BJ (cell line): Measurements from ENCODE around the gene GPX6. TPM values are rescaled to one million over a fixed set of nuclear protein-coding genes. Genes with fewer than 3 reads are reported as not detected.
"Not testable (repeated sequence)": the region's sequence is repeated elsewhere in the genome, so short reads cannot be mapped to it uniquely, and the experiment has no call there.

Experiments used
- CTCF ChIA-PET: fragments of 350-600 bp; formaldehyde crosslinking; extraction: SDS; loops from one replicate; lab custom pipeline; 2021; ENCODE audit warnings: antibody characterized with exemption, inconsistent platforms; lab: Yijun Ruan, JAX
- POLR2A ChIA-PET: fragments of 300-600 bp; sonication (Branson Sonifier 250); formaldehyde crosslinking; extraction: SDS; loops from one replicate; lab custom pipeline; 2021; ENCODE audit warnings: antibody characterized with exemption; lab: Charles Lee
- DNase-seq: peaks from one replicate; pipeline ENCODE4 v3.0.0-alpha.2; 2011; ENCODE audit warnings: low read depth
- H3K27me3 ChIP-seq: 2 replicates; pipeline ENCODE4 v1.6.0; 2011; ENCODE audit warnings: low read length; ENCODE audit not compliant: control insufficient read depth, insufficient read depth
- H3K36me3 ChIP-seq: 2 replicates; pipeline ENCODE4 v1.5.1; 2011; ENCODE audit warnings: low read length; ENCODE audit not compliant: control insufficient read depth, insufficient read depth
- H3K4me3 ChIP-seq: 2 replicates; pipeline ENCODE4 v1.5.1; 2011; ENCODE audit warnings: low read depth, mild to moderate bottlenecking, control low read depth, low read length
- polyA plus RNA-seq: library from polyadenylated mRNA; depleted of rRNA; stranded (reverse); fragments of >200 nt; gene quantifications from 2 replicates; pipeline ENCODE4 v1.2.3, GENCODE V29; 2011
- TF ChIP-seq, protein P1 (sequence below): IDR thresholded peaks from 2 replicates; pipeline ENCODE4 v1.5.1; 2011; ENCODE audit warnings: low read depth, mild to moderate bottlenecking, control low read depth, inconsistent platforms, low read length, moderate library complexity; ENCODE audit not compliant: insufficient read depth

GPX6 gene
- polyA plus RNA-seq, 1 experiment = not detected

DNA sequence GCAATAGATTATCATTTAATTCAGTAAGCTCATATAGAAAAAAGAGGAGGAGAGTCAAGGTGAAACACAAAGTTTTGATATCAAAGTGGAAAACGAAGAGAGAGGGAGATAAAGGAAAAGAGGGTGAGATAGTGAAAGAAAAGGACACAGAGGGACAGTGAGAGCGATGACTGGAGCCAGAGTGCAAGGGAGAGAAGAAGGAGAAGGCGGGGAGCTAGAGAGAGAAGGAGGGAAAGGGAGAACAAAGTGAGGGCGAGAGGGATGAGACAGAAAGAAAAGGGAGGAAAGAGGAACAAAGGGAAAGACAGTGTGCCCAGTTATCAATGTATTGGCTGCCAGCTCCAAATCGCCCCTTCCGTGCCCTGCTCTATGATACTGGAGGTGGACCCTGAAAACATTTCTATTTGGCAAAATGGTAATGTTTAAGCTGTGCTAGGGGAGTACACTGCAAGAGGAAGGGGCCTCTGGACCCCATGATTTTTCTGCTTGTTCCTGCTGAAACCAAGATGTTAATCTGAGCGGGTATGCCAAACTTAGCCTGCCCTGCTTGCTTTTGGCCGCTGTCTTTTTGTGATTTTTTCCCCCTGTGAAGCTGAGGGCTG, 37.9 kb upstream of the GPX6 start:
- Histone ChIP-seq H3K27me3 (no peaks in the 10 kb centered on the region; the same call in 1 of the 2 replicates), H3K4me3 (no peak overlapping the region), H3K36me3 (no peaks in the 10 kb centered on the region)
- no peak for DNase-seq
- TF ChIP-seq, protein P1, sequence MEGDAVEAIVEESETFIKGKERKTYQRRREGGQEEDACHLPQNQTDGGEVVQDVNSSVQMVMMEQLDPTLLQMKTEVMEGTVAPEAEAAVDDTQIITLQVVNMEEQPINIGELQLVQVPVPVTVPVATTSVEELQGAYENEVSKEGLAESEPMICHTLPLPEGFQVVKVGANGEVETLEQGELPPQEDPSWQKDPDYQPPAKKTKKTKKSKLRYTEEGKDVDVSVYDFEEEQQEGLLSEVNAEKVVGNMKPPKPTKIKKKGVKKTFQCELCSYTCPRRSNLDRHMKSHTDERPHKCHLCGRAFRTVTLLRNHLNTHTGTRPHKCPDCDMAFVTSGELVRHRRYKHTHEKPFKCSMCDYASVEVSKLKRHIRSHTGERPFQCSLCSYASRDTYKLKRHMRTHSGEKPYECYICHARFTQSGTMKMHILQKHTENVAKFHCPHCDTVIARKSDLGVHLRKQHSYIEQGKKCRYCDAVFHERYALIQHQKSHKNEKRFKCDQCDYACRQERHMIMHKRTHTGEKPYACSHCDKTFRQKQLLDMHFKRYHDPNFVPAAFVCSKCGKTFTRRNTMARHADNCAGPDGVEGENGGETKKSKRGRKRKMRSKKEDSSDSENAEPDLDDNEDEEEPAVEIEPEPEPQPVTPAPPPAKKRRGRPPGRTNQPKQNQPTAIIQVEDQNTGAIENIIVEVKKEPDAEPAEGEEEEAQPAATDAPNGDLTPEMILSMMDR = no peak
- CTCF ChIA-PET = no interaction called here
- POLR2A ChIA-PET = no interaction called here

DNA sequence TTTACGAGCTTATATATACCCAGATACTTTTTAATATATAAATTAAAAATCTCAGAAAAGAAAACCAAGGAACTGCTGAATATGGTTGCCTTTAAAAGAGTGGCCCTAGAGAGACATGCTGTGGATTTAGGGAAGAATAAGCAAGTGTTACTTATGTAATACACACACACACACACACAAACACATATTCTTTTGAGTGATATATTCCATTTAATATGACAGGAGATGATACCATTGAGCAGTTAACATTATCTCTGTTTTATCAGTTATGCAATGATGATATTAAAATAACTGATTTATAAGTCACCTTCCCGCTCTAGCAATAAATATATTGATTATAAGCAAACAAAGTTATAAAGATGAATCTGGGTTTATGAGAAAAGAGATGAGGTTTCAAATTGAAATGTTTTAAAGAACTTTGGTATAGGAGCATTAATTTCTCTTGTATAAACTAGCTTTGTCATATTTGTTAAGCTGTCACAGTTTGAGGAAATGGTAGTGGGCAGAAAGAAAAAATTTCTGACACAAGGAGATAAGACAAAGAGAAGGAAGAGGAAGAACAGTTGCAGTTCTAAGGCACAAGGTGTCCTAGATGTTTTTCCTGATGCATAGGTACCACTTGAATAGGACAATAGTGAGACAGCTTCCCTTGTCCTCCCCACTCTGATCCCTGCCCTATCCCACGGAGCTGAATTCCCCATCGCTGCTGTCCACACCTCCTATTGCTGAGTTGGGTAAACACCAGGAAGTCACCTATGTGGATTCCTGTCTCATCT, 36.5 kb upstream of the GPX6 start:
- H3K27me3 ChIP-seq = no peaks in the 10 kb centered on the region; the same call in 1 of the 2 replicates
- TF ChIP-seq, protein P1 = no peak
- DNase-seq = no peak
- H3K36me3 ChIP-seq = no peaks in the 10 kb centered on the region
- no peak overlapping the region for H3K4me3 ChIP-seq
- CTCF ChIA-PET = interaction anchor here (1.3 kb wide), 1 partner anchor 78 kb away, joined by 3 read pairs; no protein-coding TSS in a partner anchor
- POLR2A ChIA-PET = interaction anchor here (0.5 kb wide), 1 partner anchor 719 kb away, joined by 3 read pairs; no protein-coding TSS in a partner anchor

DNA sequence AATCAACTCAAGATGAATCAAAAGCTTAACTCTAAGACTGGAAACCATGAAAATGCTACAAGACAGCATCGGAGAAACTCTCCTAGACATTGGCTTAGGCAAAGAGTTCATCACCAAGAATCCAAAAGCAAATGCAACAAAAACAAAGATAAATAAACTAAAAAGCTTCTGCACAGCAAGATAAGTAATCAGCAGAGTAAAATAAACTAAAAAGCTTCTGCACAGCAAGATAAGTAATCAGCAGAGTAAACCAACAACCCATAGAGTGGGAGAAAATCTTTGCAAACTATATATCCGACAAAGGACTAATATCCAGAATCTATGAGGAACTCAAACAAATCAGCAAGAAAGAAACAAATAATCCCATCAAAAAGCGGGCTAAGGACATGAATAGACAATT, 31.4 kb upstream of the GPX6 start:
- DNase-seq, H3K27me3 ChIP-seq, H3K36me3 ChIP-seq, CTCF ChIA-PET, POLR2A ChIA-PET, H3K4me3 ChIP-seq: not testable (repeated sequence)

DNA sequence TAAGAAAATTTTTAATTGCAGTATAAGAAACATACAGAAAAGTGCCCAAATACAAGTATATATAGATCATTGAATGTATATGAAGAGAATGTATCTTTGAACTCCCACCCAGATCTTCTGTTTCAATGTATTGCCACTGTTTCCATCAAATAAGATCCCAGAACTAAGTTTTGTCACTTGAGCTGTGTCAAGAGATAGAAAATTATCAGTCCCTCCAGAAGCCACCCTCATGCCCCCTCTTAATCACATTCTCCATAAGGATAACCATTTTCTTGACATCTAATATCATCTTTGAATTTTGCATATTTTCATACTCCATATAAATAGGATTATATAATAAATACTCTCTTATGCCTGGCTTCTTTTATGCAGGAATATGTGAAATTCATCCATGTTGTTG, 30.4 kb upstream of the GPX6 start:
- no peak for DNase-seq
- Histone ChIP-seq H3K36me3 (no peaks in the 10 kb centered on the region), H3K27me3 (no peaks in the 10 kb centered on the region), H3K4me3 (no peak overlapping the region)
- CTCF ChIA-PET = no interaction called here
- POLR2A ChIA-PET = no interaction called here
- TF ChIP-seq, protein P1 = no peak

DNA sequence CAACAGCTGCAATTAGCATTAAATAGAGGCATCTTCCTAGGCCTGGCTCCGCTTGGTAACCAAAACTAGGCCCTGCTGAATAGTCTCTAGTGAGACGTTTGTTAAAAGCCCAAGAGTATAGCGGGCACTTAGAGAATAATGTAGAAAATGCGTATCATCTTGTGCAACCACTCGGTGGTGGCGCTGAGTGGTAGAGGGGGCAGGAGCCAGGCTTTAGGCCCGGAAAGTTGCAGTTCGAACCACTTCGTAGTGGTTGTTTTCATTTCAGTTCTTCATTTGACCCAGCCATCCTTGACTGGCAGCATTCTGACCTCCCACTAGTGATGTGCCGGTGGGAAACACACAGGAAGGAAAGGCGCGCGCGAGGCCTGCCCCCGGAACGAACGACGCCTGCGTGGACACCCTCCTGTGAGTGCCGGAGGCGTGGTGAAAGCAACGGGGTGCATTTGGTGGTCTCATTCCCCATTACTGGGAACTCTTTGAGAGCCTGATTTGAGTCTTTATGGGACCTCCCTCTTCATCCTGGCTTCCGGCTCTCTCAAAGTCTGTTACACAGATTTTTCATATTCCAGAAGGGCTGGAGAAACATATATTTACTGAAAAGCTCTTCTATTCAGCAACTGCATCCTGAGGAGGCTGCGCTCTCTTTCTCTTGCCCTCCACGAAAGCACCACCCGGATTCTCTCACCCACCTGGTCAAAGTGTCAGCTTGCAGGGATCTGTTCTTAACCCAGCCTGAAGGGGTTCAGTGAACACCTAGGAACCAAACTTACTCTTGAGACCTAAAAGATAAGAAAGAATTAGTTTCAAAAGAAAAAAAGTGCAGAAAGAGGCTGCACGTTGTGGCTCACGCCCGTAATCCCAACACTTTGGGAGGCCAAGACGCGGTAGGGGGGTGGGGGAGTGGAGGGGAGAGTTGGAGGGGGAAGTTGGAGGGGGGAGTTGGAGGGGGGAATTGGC, 28.3 kb upstream of the GPX6 start:
- CTCF ChIA-PET = interaction anchor here (1.0 kb wide), 1 partner anchor 20 kb away, joined by 3 read pairs; no protein-coding TSS in a partner anchor
- DNase-seq = no peak
- TF ChIP-seq, protein P1 = no peak
- Histone ChIP-seq H3K27me3 (no peaks in the 10 kb centered on the region), H3K36me3 (no peaks in the 10 kb centered on the region), H3K4me3 (peak overlapping the region; percentile 21; the same call in 1 of the 2 replicates)
- POLR2A ChIA-PET = no interaction called here
